Stomach (tissue), 9 donors: ENCODE results near the gene PKIG. TPM values are rescaled to one million over a fixed set of nuclear protein-coding genes. Genes with fewer than 3 reads are reported as not detected.

Experiments used
- DNase-seq, 2 donors: peaks; one replicate each; pipeline versions ENCODE4 v3.0.0 to v3.0.0-alpha.2; 2013 to 2019
- H3K27ac ChIP-seq, 5 donors: fragments of 200-600 bp in 4 of 5; sonication (generic) in 4 of 5; one replicate each; pipeline ENCODE4 v1.5.1; 2013 to 2019; ENCODE audit warnings: mild to moderate bottlenecking in 1 of 5, moderate library complexity in 1 of 5
- H3K27me3 ChIP-seq, 3 donors: fragments of 200-600 bp; sonication (generic); one replicate each; pipeline ENCODE4 v1.5.1; 2017 to 2019; ENCODE audit warnings: mixed run types in 1 of 3
- H3K36me3 ChIP-seq, 4 donors: fragments of 200-600 bp; sonication (generic); 1 replicate in 3 of 4; 2 replicates in 1 of 4; pipeline ENCODE4 v1.5.1; 2016 to 2019
- H3K4me1 ChIP-seq, 4 donors: fragments of 200-600 bp; sonication (generic); one replicate each; pipeline ENCODE4 v1.5.1; 2016 to 2019
- H3K4me3 ChIP-seq, 4 donors: fragments of 200-600 bp; sonication (generic) in 3 of 4; one replicate each; pipeline ENCODE4 v1.5.1; 2016 to 2019; ENCODE audit warnings: mild to moderate bottlenecking in 1 of 4
- H3K9me3 ChIP-seq, 4 donors: fragments of 200-600 bp; sonication (generic); one replicate each; pipeline ENCODE4 v1.5.1; 2016 to 2019
- EP300 ChIP-seq: sonication (generic); formaldehyde crosslinking; IDR thresholded peaks from one replicate; pipeline ENCODE4 v1.6.1; 2017; ENCODE audit warnings: antibody characterized with exemption
- POLR2A ChIP-seq, 4 donors: fragments of 450-650 bp; IDR thresholded peaks; one replicate each; pipeline ENCODE4 v1.6.1; 2016; ENCODE audit warnings: antibody characterized with exemption in 4 of 4, control low read depth in 2 of 4, mild to moderate bottlenecking in 1 of 4, moderate library complexity in 1 of 4
- POLR2AphosphoS5 ChIP-seq, 3 donors: sonication (generic); formaldehyde crosslinking; IDR thresholded peaks; one replicate each; pipeline ENCODE4 v1.6.1; 2016; ENCODE audit warnings: antibody characterized with exemption in 3 of 3
- WGBS, 5 donors: extraction: QIAGEN DNeasy Blood & Tissue Kit in 3 of 5; methylation state at CpG; one replicate each; pipeline versions ENCODE4 v1.1.5 to v1.1.7; 2013 to 2018; 5-methylcytosine and 5-hydroxymethylcytosine counted together
- intact Hi-C: fragments of 100-400 bp; cut with DNase I; formaldehyde crosslinking; loops from one replicate; pipeline ENCODE4 v1.15.1; 2023; ENCODE audit warnings: low total_unique reads
- polyA plus RNA-seq, 3 donors: library from polyadenylated mRNA; stranded (reverse); fragments of 200-250 nt; gene quantifications; one replicate each; pipeline ENCODE4 v1.2.3, GENCODE V29; 2013
- total RNA-seq, 5 donors: library from RNA; depleted of rRNA; stranded (reverse); fragments of >200 nt; gene quantifications; one replicate each; pipeline versions ENCODE4 v1.1.0 to v1.2.3, GENCODE V29; 2014 to 2016
- TF ChIP-seq, protein P1 (sequence below), 7 experiments: fragments of 450-650 bp in 4 of 7; fragments of 200-600 bp in 3 of 7; sonication (generic) in 3 of 7; IDR thresholded peaks; one replicate each; pipeline ENCODE4 v1.5.1; 2016 to 2019; ENCODE audit warnings: antibody characterized with exemption in 7 of 7, control low read depth in 2 of 7, mild to moderate bottlenecking in 1 of 7
- donor health status: healthy with polysubstance abuse.
- donor health status: Bipolar disorder and iron deficiency.
- donor health status: healthy.

Gene PKIG
- total and polyA plus RNA-seq, 8 donors: 17.4 to 124 (median 56.4) TPM

DNA sequence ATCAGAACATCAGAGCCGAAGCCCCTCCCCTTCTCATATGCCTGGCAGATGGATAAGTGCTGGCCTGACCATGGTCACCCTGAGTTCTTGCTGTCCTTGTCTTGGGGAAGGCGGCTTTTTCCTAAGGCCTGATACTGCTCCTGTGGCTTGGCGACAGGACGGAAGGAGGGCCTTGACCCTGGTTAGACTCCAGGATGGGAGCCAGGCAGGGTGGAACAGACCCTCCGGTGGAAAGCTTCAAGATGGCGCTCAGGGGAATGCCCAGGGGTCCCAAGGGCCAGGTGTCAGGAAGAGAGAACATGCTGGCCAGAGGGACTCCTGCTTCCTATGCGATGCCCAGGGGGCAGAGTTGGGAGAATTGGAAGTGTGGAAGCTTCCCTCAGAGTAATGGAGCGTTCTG, 39.6 kb downstream of the PKIG start:
- no peak overlapping the region for H3K4me3 ChIP-seq
- H3K27ac ChIP-seq: no peak overlapping the region
- intact Hi-C loops: no loop called here
- peaks cover 1 to 22% (median 12%) of the 10 kb centered on the region in 4 donors for H3K4me1 ChIP-seq
- 97 to 100% (median 98%) methylated on average over 6 to 8 of the region's 8 CpGs for WGBS, 5 donors
- TF ChIP-seq EP300: no peak
- no peak for TF ChIP-seq POLR2AphosphoS5 (IDR thresholded peaks at IDR 0.05)
- TF ChIP-seq, protein P1, sequence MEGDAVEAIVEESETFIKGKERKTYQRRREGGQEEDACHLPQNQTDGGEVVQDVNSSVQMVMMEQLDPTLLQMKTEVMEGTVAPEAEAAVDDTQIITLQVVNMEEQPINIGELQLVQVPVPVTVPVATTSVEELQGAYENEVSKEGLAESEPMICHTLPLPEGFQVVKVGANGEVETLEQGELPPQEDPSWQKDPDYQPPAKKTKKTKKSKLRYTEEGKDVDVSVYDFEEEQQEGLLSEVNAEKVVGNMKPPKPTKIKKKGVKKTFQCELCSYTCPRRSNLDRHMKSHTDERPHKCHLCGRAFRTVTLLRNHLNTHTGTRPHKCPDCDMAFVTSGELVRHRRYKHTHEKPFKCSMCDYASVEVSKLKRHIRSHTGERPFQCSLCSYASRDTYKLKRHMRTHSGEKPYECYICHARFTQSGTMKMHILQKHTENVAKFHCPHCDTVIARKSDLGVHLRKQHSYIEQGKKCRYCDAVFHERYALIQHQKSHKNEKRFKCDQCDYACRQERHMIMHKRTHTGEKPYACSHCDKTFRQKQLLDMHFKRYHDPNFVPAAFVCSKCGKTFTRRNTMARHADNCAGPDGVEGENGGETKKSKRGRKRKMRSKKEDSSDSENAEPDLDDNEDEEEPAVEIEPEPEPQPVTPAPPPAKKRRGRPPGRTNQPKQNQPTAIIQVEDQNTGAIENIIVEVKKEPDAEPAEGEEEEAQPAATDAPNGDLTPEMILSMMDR (IDR thresholded peaks at IDR 0.05): no peak
- TF ChIP-seq POLR2A (IDR thresholded peaks at IDR 0.05): no peak
- no peak for DNase-seq
- no peaks in the 10 kb centered on the region for H3K27me3 ChIP-seq
- H3K9me3 ChIP-seq: no peaks in the 10 kb centered on the region
- H3K36me3 ChIP-seq: peaks cover 42 to 99% (median 95%) of the 10 kb centered on the region in 4 donors

DNA sequence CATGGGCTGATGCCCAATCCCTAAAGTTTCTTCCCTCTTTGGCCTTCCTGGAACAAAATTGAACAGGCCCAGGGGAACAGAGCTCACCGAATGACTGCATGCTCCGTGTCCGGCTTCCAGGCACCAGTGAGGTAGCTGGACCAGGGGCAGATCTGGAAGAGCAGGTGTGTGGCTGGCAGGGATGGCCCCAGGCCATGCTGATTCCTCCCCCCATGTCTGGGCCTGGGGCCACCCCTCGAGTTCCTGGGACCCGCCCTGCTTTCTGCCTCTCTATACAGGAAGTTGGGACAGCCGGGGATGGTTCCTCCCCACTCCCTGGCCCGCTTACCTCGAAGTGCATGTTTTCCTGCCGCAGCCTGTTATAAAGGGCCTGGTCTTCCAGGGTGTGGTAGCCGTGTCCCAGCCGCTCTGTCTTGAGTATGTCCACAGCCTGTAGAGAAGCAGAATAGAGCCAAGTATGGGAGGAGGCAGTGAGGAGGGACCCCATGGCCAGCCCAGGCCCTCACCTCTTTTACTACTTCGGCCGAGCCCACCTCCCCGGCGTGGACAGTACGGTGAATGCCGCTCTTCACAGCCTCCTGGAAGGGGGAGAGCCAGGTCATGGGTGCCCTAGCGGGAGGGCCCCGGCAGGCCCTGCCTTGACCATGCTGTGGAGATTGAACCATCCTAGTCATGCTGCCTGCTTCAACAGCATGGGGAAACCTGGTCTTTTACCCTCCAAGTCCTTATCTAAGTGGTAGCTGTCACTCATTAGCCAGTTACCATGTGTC, 40.3 kb downstream of the PKIG start:
- TF ChIP-seq, protein P1 (IDR thresholded peaks at IDR 0.05): no peak
- no peak for TF ChIP-seq POLR2AphosphoS5 (IDR thresholded peaks at IDR 0.05)
- TF ChIP-seq POLR2A (IDR thresholded peaks at IDR 0.05): no peak
- TF ChIP-seq EP300: no peak
- Histone ChIP-seq H3K4me1 (peaks cover 0 to 16% (median 11%) of the 10 kb centered on the region in 4 donors), H3K27me3 (no peaks in the 10 kb centered on the region), H3K36me3 (peaks cover 38 to 99% (median 94%) of the 10 kb centered on the region in 4 donors), H3K9me3 (no peaks in the 10 kb centered on the region), H3K4me3 (no peak overlapping the region), H3K27ac (no peak overlapping the region)
- DNase-seq: no peak
- 90 to 96% (median 94%) methylated on average over 17 to 19 of the region's 19 CpGs for WGBS, 5 donors
- intact Hi-C loops: no loop called here

DNA sequence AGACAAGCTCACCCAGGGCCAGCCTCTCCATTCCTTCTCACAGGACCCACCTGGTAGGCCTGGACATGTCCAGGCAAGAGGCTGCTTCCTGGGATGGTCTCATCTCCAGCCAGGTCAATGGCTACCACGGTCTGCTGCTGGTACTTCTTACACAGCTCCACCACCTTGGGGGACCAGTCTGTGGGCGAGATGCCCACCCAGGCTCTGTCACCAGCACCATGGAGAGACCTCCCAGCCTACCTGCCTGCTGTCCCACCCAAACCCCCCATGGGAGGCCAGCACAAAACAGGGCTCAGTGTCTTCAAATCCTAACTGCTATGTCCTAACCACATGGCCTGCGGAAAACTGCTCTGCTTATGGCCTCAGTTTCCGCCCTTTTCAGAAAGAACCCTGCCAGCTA, 41.8 kb downstream of the PKIG start:
- H3K27me3 ChIP-seq: no peaks in the 10 kb centered on the region
- WGBS, 5 donors: 91 to 100% (median 96%) methylated on average over 4 of the region's 4 CpGs
- DNase-seq: no peak
- no peak overlapping the region for H3K27ac ChIP-seq
- peaks cover 0 to 1% (median under 1%) of the 10 kb centered on the region in 4 donors for H3K4me1 ChIP-seq
- no peaks in the 10 kb centered on the region for H3K9me3 ChIP-seq
- intact Hi-C loops: no loop called here
- no peak overlapping the region for H3K4me3 ChIP-seq
- H3K36me3 ChIP-seq: peaks cover 28 to 97% (median 93%) of the 10 kb centered on the region in 4 donors
- TF ChIP-seq EP300 (no peak), POLR2AphosphoS5 (IDR thresholded peaks at IDR 0.05) (no peak), POLR2A (IDR thresholded peaks at IDR 0.05) (no peak)
- TF ChIP-seq, protein P1 (IDR thresholded peaks at IDR 0.05): no peak

DNA sequence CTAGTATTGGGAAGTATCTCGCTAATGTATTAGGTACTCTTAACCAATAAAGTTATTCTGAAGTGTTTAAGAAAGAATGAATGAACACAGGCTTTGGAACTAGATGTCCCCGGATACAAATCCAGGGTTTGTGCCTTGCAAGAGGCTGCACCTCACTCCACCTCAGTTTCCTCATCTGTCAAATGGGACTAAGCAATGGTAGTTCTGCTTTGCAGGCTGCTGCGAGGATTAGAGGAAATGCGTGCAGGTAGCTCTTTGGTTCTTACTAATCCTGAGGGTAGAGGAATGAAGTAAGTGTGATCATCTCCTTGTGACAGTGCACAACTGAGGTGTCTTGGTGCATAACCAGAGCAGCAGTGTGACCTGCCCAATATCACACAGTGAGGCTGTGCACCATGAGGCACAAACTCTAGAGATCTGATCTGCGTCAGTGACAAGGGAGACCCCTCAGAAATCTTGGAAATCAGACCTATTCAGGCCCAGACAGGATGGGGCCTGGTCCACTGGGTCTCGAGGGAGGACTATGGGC, 42.4 kb downstream of the PKIG start:
- H3K27ac ChIP-seq: no peak overlapping the region
- no peak overlapping the region for H3K4me3 ChIP-seq
- H3K36me3 ChIP-seq: peaks cover 22 to 90% (median 87%) of the 10 kb centered on the region in 4 donors
- no peaks in the 10 kb centered on the region for H3K9me3 ChIP-seq
- 88 to 98% (median 90%) methylated on average over 6 of the region's 6 CpGs for WGBS, 5 donors
- TF ChIP-seq, protein P1 (IDR thresholded peaks at IDR 0.05): no peak
- TF ChIP-seq EP300 (no peak), POLR2AphosphoS5 (IDR thresholded peaks at IDR 0.05) (no peak), POLR2A (IDR thresholded peaks at IDR 0.05) (no peak)
- intact Hi-C loops: no loop called here
- no peaks in the 10 kb centered on the region for H3K27me3 ChIP-seq
- H3K4me1 ChIP-seq: peaks cover 0 to 7% (median 6%) of the 10 kb centered on the region in 4 donors
- DNase-seq: no peak
